HepG2 (cell line): ENCODE data around the gene EVA1A. TPM values are rescaled to one million over a fixed set of nuclear protein-coding genes. Genes with fewer than 3 reads are reported as not detected.

Experiments
- AFF4 ChIP-seq: sonication (generic); formaldehyde crosslinking; IDR thresholded peaks from 2 replicates; pipeline ENCODE4 v1.4.0; 2020; ENCODE audit warnings: missing genetic modification reagents
- ARID4A ChIP-seq: sonication (generic); formaldehyde crosslinking; IDR thresholded peaks from 2 replicates; pipeline ENCODE4 v1.5.0; 2020; ENCODE audit warnings: mild to moderate bottlenecking, missing genetic modification reagents, borderline replicate concordance
- CBX2 ChIP-seq, 2 experiments: fragments of 200-600 bp in 1 of 2; sonication (generic); formaldehyde crosslinking in 1 of 2; IDR thresholded peaks; 2 replicates each; pipeline versions ENCODE4 v1.7.0 to v1.8.1; 2018 to 2022; ENCODE audit warnings: low read depth in 2 of 2, low read length in 1 of 2, mild to moderate bottlenecking in 1 of 2, missing genetic modification reagents in 1 of 2
- ELF4 ChIP-seq: sonication (generic); formaldehyde crosslinking; IDR thresholded peaks from 2 replicates; pipeline ENCODE4 v1.5.0; 2020; ENCODE audit warnings: missing genetic modification reagents, mild to moderate bottlenecking, moderate library complexity, borderline replicate concordance
- MED1 ChIP-seq: sonication (generic); formaldehyde crosslinking; IDR thresholded peaks from 2 replicates; pipeline ENCODE4 v1.4.0; 2020; ENCODE audit warnings: missing genetic modification reagents
- MEF2D ChIP-seq: sonication (generic); formaldehyde crosslinking; IDR thresholded peaks from 2 replicates; pipeline ENCODE4 v1.5.1; 2020; ENCODE audit warnings: mild to moderate bottlenecking, missing genetic modification reagents
- NR2F1 ChIP-seq, 2 experiments: fragments of 450-650 bp in 1 of 2; formaldehyde crosslinking in 1 of 2; IDR thresholded peaks; 2 replicates each; pipeline versions ENCODE4 v1.5.0 to v1.6.1; 2016 to 2020; ENCODE audit warnings: mild to moderate bottlenecking in 1 of 2, missing compliant biosample characterization in 1 of 2, missing genetic modification reagents in 1 of 2, moderate library complexity in 1 of 2
- PHF21A ChIP-seq: sonication (generic); formaldehyde crosslinking; IDR thresholded peaks from 2 replicates; pipeline ENCODE4 v1.5.0; 2020; ENCODE audit warnings: mild to moderate bottlenecking, missing genetic modification reagents
- PRPF4 ChIP-seq: fragments of 200-400 bp; formaldehyde crosslinking; IDR thresholded peaks from 2 replicates; pipeline ENCODE4 v1.6.1; 2016; ENCODE audit warnings: low read length, low read depth; ENCODE audit not compliant: poor library complexity, severe bottlenecking
- RAD51 ChIP-seq: fragments of 450-650 bp; IDR thresholded peaks from 2 replicates; pipeline ENCODE4 v1.6.1; 2016; ENCODE audit warnings: borderline replicate concordance
- REL ChIP-seq: sonication (generic); formaldehyde crosslinking; conservative IDR thresholded peaks from 2 replicates; pipeline ENCODE4 v1.8.0; 2022; ENCODE audit warnings: mild to moderate bottlenecking, missing genetic modification reagents, moderate library complexity
- SMAD3 ChIP-seq: sonication (generic); formaldehyde crosslinking; IDR thresholded peaks from 2 replicates; pipeline ENCODE4 v1.4.0; 2020; ENCODE audit warnings: missing genetic modification reagents
- STAT6 ChIP-seq: sonication (generic); formaldehyde crosslinking; IDR thresholded peaks from 2 replicates; pipeline ENCODE4 v1.4.0; 2020; ENCODE audit warnings: missing genetic modification reagents, mild to moderate bottlenecking, borderline replicate concordance
- ZFX ChIP-seq: sonication (generic); formaldehyde crosslinking; IDR thresholded peaks from 2 replicates; pipeline ENCODE4 v1.4.0; 2020; ENCODE audit warnings: mild to moderate bottlenecking, low read depth, missing genetic modification reagents, moderate library complexity
- ZNF503 ChIP-seq: sonication (generic); formaldehyde crosslinking; IDR thresholded peaks from 2 replicates; pipeline ENCODE4 v1.4.0; 2020; ENCODE audit warnings: missing genetic modification reagents
- polyA plus RNA-seq, 8 experiments: library from polyadenylated mRNA; depleted of rRNA in 3 of 8; stranded (reverse) in 7 of 8; unstranded in 1 of 8; fragments of >200 nt; fragmentation: Illumina TruSeq in 4 of 8; extraction: Trizol in 4 of 8; gene quantifications; 2 replicates each; pipeline versions ENCODE4 v1.2.1 to v1.2.3, GENCODE V29; 2011 to 2016; ENCODE audit warnings: low read depth in 4 of 8, missing spikeins in 1 of 8, mixed read lengths in 1 of 8; ENCODE audit not compliant: insufficient read depth in 1 of 8
- total RNA-seq, 5 experiments: library from RNA; depleted of rRNA; stranded (reverse); fragments of >200 nt; fragmentation: Illumina TruSeq; extraction: Trizol; gene quantifications; 2 replicates each; pipeline ENCODE4 v1.2.3, GENCODE V29; 2016; ENCODE audit warnings: low read depth in 1 of 5

The EVA1A gene
- total and polyA plus RNA-seq, 2 of the 13 experiments (the other 11 are each of a cell fraction or from before 2014, with no cell fraction given), result 57.5 to 57.8 TPM

GRCh38 chr2:75517547-75518230 is 43.0 kb downstream of the EVA1A start (continued):
- TF ChIP-seq STAT6 (CRISPR knock-in tag) (no peak), CBX2 (IDR thresholded peaks at IDR 0.05; ENCODE audit: low read depth, low read length) (no peak), CBX2 (CRISPR knock-in tag; IDR thresholded peaks at IDR 0.05; ENCODE audit: low read depth) (no peak), PHF21A (CRISPR knock-in tag) (no peak), REL (no peak), ELF4 (peak; percentile 65; the same call in 1 of the 2 replicates), RAD51 (no peak), ARID4A (CRISPR knock-in tag) (0 out of 2 replicates have a peak, but pooled peaks have one; percentile 4), PRPF4 (peak; percentile 8), MED1 (no peak), AFF4 (CRISPR knock-in tag) (0 out of 2 replicates have a peak, but pooled peaks have one; percentile 2), NR2F1 (CRISPR knock-in tag; IDR thresholded peaks at IDR 0.05) (no peak), ZNF503 (no peak), MEF2D (no peak), SMAD3 (no peak), ZFX (CRISPR knock-in tag) (0 out of 2 replicates have a peak, but pooled peaks have one; percentile 13)
